ENCODE data around the gene SGTA.

SGTA gene

GRCh38 chr19:2779121-2779740, 3.8 kb downstream of the SGTA start:
- Histone ChIP-seq H3K9me2 (replicated peaks; ENCODE audit: low read depth, low read length) (no peaks in the 10 kb centered on the region), H4K20me1 (ENCODE audit: insufficient read depth, low read length, poor library complexity, severe bottlenecking) (peaks cover 66% of the 10 kb centered on the region), H3K36me3 (ENCODE audit: insufficient read depth, low read length) (no peaks in the 10 kb centered on the region), H3K9ac (ENCODE audit: low read depth, low read length, poor library complexity, severe bottlenecking) (no peak overlapping the region), H3K79me2 (ENCODE audit: insufficient read depth, low read length) (peaks cover 89% of the 10 kb centered on the region), H3F3A (ENCODE audit: low read depth) (no peaks in the 10 kb centered on the region), H3K27me3 (ENCODE audit: insufficient read depth, low read length, poor library complexity, severe bottlenecking) (no peaks in the 10 kb centered on the region), H3K4me2 (ENCODE audit: low read depth, low read length, poor library complexity, severe bottlenecking) (peak overlapping the region; percentile 76), H2AFZ (ENCODE audit: low read length) (no peak overlapping the region), H3K4me3 (ENCODE audit: low read length, poor library complexity, severe bottlenecking) (peak overlapping the region; percentile 89), H3K4me1 (ENCODE audit: insufficient read depth, low read length, poor library complexity, severe bottlenecking) (peaks cover 38% of the 10 kb centered on the region), H3K9me3 (ENCODE audit: insufficient read depth, low read depth, low read length) (no peaks in the 10 kb centered on the region)
- TF ChIP-seq CTCF (conservative IDR thresholded peaks at IDR 0.05; ENCODE audit: low read length), result no peak
- no peak for TF ChIP-seq EZH2phosphoT487 (IDR thresholded peaks at IDR 0.05; ENCODE audit: borderline replicate concordance)

- no peaks in the 10 kb centered on the region for H3K27me3 ChIP-seq (ENCODE audit: insufficient read depth, low read length, poor library complexity, severe bottlenecking)
- H4K20me1 ChIP-seq (ENCODE audit: insufficient read depth, low read length, poor library complexity, severe bottlenecking), result peaks cover 70% of the 10 kb centered on the region
- no peak overlapping the region for H3K4me3 ChIP-seq (ENCODE audit: low read length, poor library complexity, severe bottlenecking)
- no peak for TF ChIP-seq EZH2phosphoT487 (IDR thresholded peaks at IDR 0.05; ENCODE audit: borderline replicate concordance)
- TF ChIP-seq CTCF (conservative IDR thresholded peaks at IDR 0.05; ENCODE audit: low read length), result no peak
- H2AFZ ChIP-seq (ENCODE audit: low read length), result no peak overlapping the region
- no peaks in the 10 kb centered on the region for H3F3A ChIP-seq (ENCODE audit: low read depth)
- no peaks in the 10 kb centered on the region for H3K9me2 ChIP-seq (replicated peaks; ENCODE audit: low read depth, low read length)
- no peaks in the 10 kb centered on the region for H3K9me3 ChIP-seq (ENCODE audit: insufficient read depth, low read depth, low read length)
- peaks cover 94% of the 10 kb centered on the region for H3K79me2 ChIP-seq (ENCODE audit: insufficient read depth, low read length)
- no peak overlapping the region for H3K9ac ChIP-seq (ENCODE audit: low read depth, low read length, poor library complexity, severe bottlenecking)
- H3K4me2 ChIP-seq (ENCODE audit: low read depth, low read length, poor library complexity, severe bottlenecking), result peak overlapping the region; percentile 76
- no peaks in the 10 kb centered on the region for H3K36me3 ChIP-seq (ENCODE audit: insufficient read depth, low read length)
- H3K4me1 ChIP-seq (ENCODE audit: insufficient read depth, low read length, poor library complexity, severe bottlenecking), result peaks cover 31% of the 10 kb centered on the region
Observed at GRCh38 chr19:2777952-2778683, 5.0 kb downstream of the SGTA start.

GRCh38 chr19:2775556-2776430, 7.3 kb downstream of the SGTA start:
- Histone ChIP-seq H3K9ac (ENCODE audit: low read depth, low read length, poor library complexity, severe bottlenecking) (no peak overlapping the region), H3K4me2 (ENCODE audit: low read depth, low read length, poor library complexity, severe bottlenecking) (peak overlapping the region; percentile 40), H4K20me1 (ENCODE audit: insufficient read depth, low read length, poor library complexity, severe bottlenecking) (peaks cover 58% of the 10 kb centered on the region)

More at GRCh38 chr19:2775556-2776430, 7.3 kb downstream of the SGTA start:
- Histone ChIP-seq H3K4me1 (ENCODE audit: insufficient read depth, low read length, poor library complexity, severe bottlenecking) (peaks cover 22% of the 10 kb centered on the region), H3K27me3 (ENCODE audit: insufficient read depth, low read length, poor library complexity, severe bottlenecking) (no peaks in the 10 kb centered on the region), H3K4me3 (ENCODE audit: low read length, poor library complexity, severe bottlenecking) (no peak overlapping the region), H3K36me3 (ENCODE audit: insufficient read depth, low read length) (no peaks in the 10 kb centered on the region), H2AFZ (ENCODE audit: low read length) (no peak overlapping the region), H3K9me3 (ENCODE audit: insufficient read depth, low read depth, low read length) (no peaks in the 10 kb centered on the region), H3K79me2 (ENCODE audit: insufficient read depth, low read length) (peaks cover 87% of the 10 kb centered on the region), H3F3A (ENCODE audit: low read depth) (no peaks in the 10 kb centered on the region), H3K9me2 (replicated peaks; ENCODE audit: low read depth, low read length) (no peaks in the 10 kb centered on the region)
- TF ChIP-seq EZH2phosphoT487 (IDR thresholded peaks at IDR 0.05; ENCODE audit: borderline replicate concordance), result no peak
- TF ChIP-seq CTCF (conservative IDR thresholded peaks at IDR 0.05; ENCODE audit: low read length), result no peak
